Neutrophil (primary cell): Measurements from ENCODE around the gene ASB13.

Source experiments
- H3K27ac ChIP-seq: fragments of 200-600 bp; sonication (generic); 2 replicates; pipeline ENCODE4 v1.5.1; 2016; ENCODE audit warnings: mild to moderate bottlenecking, moderate library complexity
- H3K27me3 ChIP-seq: fragments of 200-600 bp; sonication (generic); 2 replicates; pipeline ENCODE4 v1.6.0; 2016; ENCODE audit warnings: mild to moderate bottlenecking
- H3K36me3 ChIP-seq: fragments of 200-600 bp; sonication (generic); 2 replicates; pipeline ENCODE4 v1.5.1; 2017
- H3K4me1 ChIP-seq, 2 experiments: fragments of 200-600 bp in 1 of 2; sonication (generic) in 1 of 2; 1 replicate in 1 of 2; 2 replicates in 1 of 2; pipeline versions ENCODE4 v1.5.1 to v1.6.1; 2013 to 2016; ENCODE audit warnings: low read depth in 1 of 2, low read length in 1 of 2, mild to moderate bottlenecking in 1 of 2, moderate library complexity in 1 of 2; ENCODE audit not compliant: control insufficient read depth in 1 of 2, insufficient read depth in 1 of 2
- H3K4me3 ChIP-seq, 2 experiments: fragments of 200-600 bp in 1 of 2; sonication (generic) in 1 of 2; 1 replicate in 1 of 2; 2 replicates in 1 of 2; pipeline ENCODE4 v1.5.1; 2013 to 2016; ENCODE audit warnings: low read depth in 1 of 2, low read length in 1 of 2, mild to moderate bottlenecking in 1 of 2, moderate library complexity in 1 of 2
- H3K9me3 ChIP-seq: fragments of 200-600 bp; sonication (generic); 2 replicates; pipeline ENCODE4 v1.5.1; 2016
- CTCF ChIP-seq: fragments of 200-600 bp; sonication (generic); IDR thresholded peaks from 2 replicates; pipeline ENCODE4 v1.5.1; 2016; ENCODE audit warnings: antibody characterized with exemption

Gene ASB13

GRCh38 chr10:5606864-5607263 is 59.5 kb downstream of the ASB13 start:
- Histone ChIP-seq H3K36me3 (no peaks in the 10 kb centered on the region), H3K27me3 (peaks cover 6% of the 10 kb centered on the region), H3K4me3 (no peak overlapping the region), H3K9me3 (no peaks in the 10 kb centered on the region), H3K4me1 (no peaks in the 10 kb centered on the region), H3K27ac (no peak overlapping the region)
- no peak for TF ChIP-seq CTCF

GRCh38 chr10:5606321-5606720 is 60.1 kb downstream of the ASB13 start:
- H3K4me1 ChIP-seq: no peaks in the 10 kb centered on the region
- H3K4me3 ChIP-seq: no peak overlapping the region
- H3K9me3 ChIP-seq: no peaks in the 10 kb centered on the region
- H3K27ac ChIP-seq: no peak overlapping the region
- H3K27me3 ChIP-seq: peaks cover 6% of the 10 kb centered on the region
- no peaks in the 10 kb centered on the region for H3K36me3 ChIP-seq
- TF ChIP-seq CTCF: no peak

GRCh38 chr10:5604961-5605360 is 61.4 kb downstream of the ASB13 start:
- Histone ChIP-seq H3K4me1 (no peaks in the 10 kb centered on the region), H3K4me3 (no peak overlapping the region), H3K9me3 (no peaks in the 10 kb centered on the region), H3K36me3 (no peaks in the 10 kb centered on the region), H3K27me3 (peaks cover 6% of the 10 kb centered on the region), H3K27ac (no peak overlapping the region)
- no peak for TF ChIP-seq CTCF

- H3K36me3 ChIP-seq: no peaks in the 10 kb centered on the region
- H3K4me1 ChIP-seq: no peaks in the 10 kb centered on the region
- H3K27me3 ChIP-seq: peaks cover 6% of the 10 kb centered on the region
- no peaks in the 10 kb centered on the region for H3K9me3 ChIP-seq
- no peak overlapping the region for H3K27ac ChIP-seq
- no peak for TF ChIP-seq CTCF
- H3K4me3 ChIP-seq: no peak overlapping the region
Observed at GRCh38 chr10:5604236-5604925, 62.0 kb downstream of the ASB13 start.

GRCh38 chr10:5603848-5604170 is 62.6 kb downstream of the ASB13 start:
- Histone ChIP-seq H3K27me3 (peaks cover 2% of the 10 kb centered on the region), H3K9me3 (no peaks in the 10 kb centered on the region), H3K4me3 (no peak overlapping the region), H3K4me1 (no peaks in the 10 kb centered on the region), H3K36me3 (no peaks in the 10 kb centered on the region), H3K27ac (no peak overlapping the region)
- TF ChIP-seq CTCF: no peak
